Measurements from ENCODE around the gene ZNF335.
"Not testable (repeated sequence)": the region's sequence is repeated elsewhere in the genome, so short reads cannot be mapped to it uniquely, and the experiment has no call there.

- TF ChIP-seq, protein P1, sequence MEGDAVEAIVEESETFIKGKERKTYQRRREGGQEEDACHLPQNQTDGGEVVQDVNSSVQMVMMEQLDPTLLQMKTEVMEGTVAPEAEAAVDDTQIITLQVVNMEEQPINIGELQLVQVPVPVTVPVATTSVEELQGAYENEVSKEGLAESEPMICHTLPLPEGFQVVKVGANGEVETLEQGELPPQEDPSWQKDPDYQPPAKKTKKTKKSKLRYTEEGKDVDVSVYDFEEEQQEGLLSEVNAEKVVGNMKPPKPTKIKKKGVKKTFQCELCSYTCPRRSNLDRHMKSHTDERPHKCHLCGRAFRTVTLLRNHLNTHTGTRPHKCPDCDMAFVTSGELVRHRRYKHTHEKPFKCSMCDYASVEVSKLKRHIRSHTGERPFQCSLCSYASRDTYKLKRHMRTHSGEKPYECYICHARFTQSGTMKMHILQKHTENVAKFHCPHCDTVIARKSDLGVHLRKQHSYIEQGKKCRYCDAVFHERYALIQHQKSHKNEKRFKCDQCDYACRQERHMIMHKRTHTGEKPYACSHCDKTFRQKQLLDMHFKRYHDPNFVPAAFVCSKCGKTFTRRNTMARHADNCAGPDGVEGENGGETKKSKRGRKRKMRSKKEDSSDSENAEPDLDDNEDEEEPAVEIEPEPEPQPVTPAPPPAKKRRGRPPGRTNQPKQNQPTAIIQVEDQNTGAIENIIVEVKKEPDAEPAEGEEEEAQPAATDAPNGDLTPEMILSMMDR (IDR thresholded peaks at IDR 0.05) = not testable (repeated sequence)
- TF ChIP-seq POLR2A (IDR thresholded peaks at IDR 0.05) = not testable (repeated sequence)
These were observed 23.6 kb upstream of the ZNF335 start for GRCh38 chr20:45995495-45996097.
